ENCODE measurements around the gene CAPN15.

DNA sequence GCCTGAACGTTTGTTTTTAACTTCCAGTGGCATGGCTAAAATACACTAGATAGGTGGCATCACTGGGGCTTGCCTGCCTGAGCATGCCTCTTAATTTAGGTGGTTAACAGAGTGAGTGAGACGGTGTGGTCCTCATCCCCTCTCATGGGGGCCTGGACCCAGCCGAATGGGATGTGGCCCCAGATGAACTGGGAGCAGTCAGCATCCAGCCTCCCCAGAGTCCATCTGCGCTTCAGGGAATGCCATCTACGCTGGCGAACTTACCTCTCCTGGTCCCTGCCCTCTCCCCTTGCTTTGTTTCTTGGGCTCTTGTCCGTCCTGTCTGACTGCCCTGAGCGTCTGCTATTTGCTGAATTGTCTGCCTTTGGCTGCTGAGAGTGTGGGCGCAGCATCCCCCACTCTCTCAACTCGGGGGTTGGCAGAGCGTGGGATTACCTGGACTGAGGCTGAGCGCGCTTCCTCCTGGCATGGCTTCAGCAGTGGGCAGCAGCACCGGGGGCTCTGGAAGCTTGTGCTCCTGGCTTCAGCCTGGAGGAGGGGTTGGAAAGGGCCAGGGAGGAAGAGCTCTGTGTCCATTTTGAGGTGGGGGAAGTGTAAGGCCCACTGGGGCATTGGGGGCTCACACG lies 64.5 kb downstream of the CAPN15 start:
- TF ChIP-seq, protein P1, sequence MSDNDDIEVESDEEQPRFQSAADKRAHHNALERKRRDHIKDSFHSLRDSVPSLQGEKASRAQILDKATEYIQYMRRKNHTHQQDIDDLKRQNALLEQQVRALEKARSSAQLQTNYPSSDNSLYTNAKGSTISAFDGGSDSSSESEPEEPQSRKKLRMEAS (IDR thresholded peaks at IDR 0.05), result no peak
- TF ChIP-seq, protein P2, sequence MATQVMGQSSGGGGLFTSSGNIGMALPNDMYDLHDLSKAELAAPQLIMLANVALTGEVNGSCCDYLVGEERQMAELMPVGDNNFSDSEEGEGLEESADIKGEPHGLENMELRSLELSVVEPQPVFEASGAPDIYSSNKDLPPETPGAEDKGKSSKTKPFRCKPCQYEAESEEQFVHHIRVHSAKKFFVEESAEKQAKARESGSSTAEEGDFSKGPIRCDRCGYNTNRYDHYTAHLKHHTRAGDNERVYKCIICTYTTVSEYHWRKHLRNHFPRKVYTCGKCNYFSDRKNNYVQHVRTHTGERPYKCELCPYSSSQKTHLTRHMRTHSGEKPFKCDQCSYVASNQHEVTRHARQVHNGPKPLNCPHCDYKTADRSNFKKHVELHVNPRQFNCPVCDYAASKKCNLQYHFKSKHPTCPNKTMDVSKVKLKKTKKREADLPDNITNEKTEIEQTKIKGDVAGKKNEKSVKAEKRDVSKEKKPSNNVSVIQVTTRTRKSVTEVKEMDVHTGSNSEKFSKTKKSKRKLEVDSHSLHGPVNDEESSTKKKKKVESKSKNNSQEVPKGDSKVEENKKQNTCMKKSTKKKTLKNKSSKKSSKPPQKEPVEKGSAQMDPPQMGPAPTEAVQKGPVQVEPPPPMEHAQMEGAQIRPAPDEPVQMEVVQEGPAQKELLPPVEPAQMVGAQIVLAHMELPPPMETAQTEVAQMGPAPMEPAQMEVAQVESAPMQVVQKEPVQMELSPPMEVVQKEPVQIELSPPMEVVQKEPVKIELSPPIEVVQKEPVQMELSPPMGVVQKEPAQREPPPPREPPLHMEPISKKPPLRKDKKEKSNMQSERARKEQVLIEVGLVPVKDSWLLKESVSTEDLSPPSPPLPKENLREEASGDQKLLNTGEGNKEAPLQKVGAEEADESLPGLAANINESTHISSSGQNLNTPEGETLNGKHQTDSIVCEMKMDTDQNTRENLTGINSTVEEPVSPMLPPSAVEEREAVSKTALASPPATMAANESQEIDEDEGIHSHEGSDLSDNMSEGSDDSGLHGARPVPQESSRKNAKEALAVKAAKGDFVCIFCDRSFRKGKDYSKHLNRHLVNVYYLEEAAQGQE (IDR thresholded peaks at IDR 0.05; ENCODE audit: low read depth), result no peak
- TF ChIP-seq EP300 (IDR thresholded peaks at IDR 0.05; ENCODE audit: borderline replicate concordance) (no peak), CEBPB (IDR thresholded peaks at IDR 0.05) (no peak), YY1 (IDR thresholded peaks at IDR 0.05; ENCODE audit: low read depth) (no peak)
- TF ChIP-seq, protein P3, sequence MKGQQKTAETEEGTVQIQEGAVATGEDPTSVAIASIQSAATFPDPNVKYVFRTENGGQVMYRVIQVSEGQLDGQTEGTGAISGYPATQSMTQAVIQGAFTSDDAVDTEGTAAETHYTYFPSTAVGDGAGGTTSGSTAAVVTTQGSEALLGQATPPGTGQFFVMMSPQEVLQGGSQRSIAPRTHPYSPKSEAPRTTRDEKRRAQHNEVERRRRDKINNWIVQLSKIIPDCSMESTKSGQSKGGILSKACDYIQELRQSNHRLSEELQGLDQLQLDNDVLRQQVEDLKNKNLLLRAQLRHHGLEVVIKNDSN (IDR thresholded peaks at IDR 0.05), result no peak

All from Ishikawa (cell line).